ENCODE measurements around the gene PRKCA.

DNA sequence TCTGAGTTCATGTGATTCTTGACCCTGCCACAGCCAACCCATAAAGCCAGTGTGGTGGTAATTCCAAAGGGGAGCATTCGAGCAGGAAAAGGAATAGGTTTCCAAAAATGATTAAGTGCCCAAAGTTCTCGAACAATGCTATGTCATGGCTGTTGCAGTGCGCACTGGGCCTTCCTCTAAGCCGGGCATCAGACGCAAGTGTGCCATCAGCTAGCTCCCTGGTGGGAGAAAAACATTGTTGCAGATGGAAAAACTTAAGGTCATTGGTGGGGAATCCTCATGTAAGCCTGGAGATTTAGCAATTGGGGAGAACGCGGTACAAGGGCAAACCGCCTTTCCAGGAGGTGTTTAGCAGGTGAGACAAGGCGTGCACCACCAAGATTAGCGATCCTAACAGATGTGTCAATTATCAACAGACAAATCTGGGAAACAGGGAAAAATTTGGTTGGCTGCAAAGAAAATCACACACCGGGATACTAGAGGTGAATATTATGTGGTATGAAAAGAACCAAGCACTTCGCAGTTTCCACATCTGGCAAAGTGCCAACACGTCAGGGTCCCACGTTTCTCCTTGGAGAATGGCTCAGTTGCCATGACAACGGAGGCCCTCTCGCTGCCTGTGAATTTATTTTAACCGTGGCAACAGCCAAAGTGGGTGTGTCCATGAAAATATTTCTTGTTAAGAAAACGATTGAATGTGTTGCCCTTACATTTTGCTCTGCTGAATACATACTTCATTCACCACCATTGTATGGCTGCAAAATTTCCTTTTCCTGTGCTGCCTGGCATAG lies 414.0 kb downstream of the PRKCA start:
- TF ChIP-seq POLR2AphosphoS5 (IDR thresholded peaks at IDR 0.05; ENCODE audit: low read depth, low read length) (no peak), POLR2A (IDR thresholded peaks at IDR 0.05; ENCODE audit: low read depth, low read length) (no peak)
